ENCODE measurements around the gene POLR2E.

Gene POLR2E

GRCh38 chr19:1076046-1076386, 19.2 kb downstream of the POLR2E start:
- DNase-seq: no peak

GRCh38 chr19:1074544-1075283, 20.5 kb downstream of the POLR2E start:
- peak; percentile 31 for DNase-seq

GRCh38 chr19:1073956-1074517, 21.1 kb downstream of the POLR2E start:
- DNase-seq: no peak

- DNase-seq: no peak
Measured at GRCh38 chr19:1073063-1073955, 21.9 kb downstream of the POLR2E start.

- no peak for DNase-seq
Measured at GRCh38 chr19:1072371-1073015, 22.7 kb downstream of the POLR2E start.

GRCh38 chr19:1070931-1071791, 24.0 kb downstream of the POLR2E start:
- no peak for DNase-seq

GRCh38 chr19:1070576-1070930, 24.6 kb downstream of the POLR2E start:
- no peak for DNase-seq

GRCh38 chr19:1069009-1069779, 26.0 kb downstream of the POLR2E start:
- no peak for DNase-seq

- no peak for DNase-seq
Measured at GRCh38 chr19:1068009-1069001, 26.9 kb downstream of the POLR2E start.

- no peak for DNase-seq
Measured at GRCh38 chr19:1067341-1067957, 27.7 kb downstream of the POLR2E start.

GRCh38 chr19:1066748-1067340, 28.3 kb downstream of the POLR2E start, which contains the start of gene ARHGAP45:
Gene ARHGAP45, plus strand, starts transcription at chr19:1067167. Its CDS starts 239 bp downstream, at chr19:1067406.
- DNase-seq: no peak

GRCh38 chr19:1066251-1066747, 28.9 kb downstream of the POLR2E start:
- no peak for DNase-seq

- DNase-seq: no peak
Measured at GRCh38 chr19:1065606-1066109, 29.5 kb downstream of the POLR2E start.

GRCh38 chr19:1064661-1065605, 30.2 kb downstream of the POLR2E start:
- DNase-seq: no peak

GRCh38 chr19:1063909-1064660, 31.1 kb downstream of the POLR2E start:
- no peak for DNase-seq

- no peak for DNase-seq
Measured at GRCh38 chr19:1063030-1063908, 31.9 kb downstream of the POLR2E start.
